AG09309 (cell line): ENCODE data around the gene GRID1.

Source experiments
- DNase-seq: peaks from one replicate; pipeline ENCODE4 v3.0.0-alpha.2; 2010; ENCODE audit warnings: low read depth
- H3K4me3 ChIP-seq: 2 replicates; pipeline ENCODE4 v1.5.1; 2011; ENCODE audit warnings: mild to moderate bottlenecking, low read depth, low read length, moderate library complexity; ENCODE audit not compliant: control insufficient read depth
- CTCF ChIP-seq: IDR thresholded peaks from 2 replicates; pipeline ENCODE4 v1.5.1; 2011; ENCODE audit warnings: mild to moderate bottlenecking, low read depth, low read length, inconsistent platforms; ENCODE audit not compliant: insufficient read depth, control insufficient read depth; ENCODE audit errors: missing control alignments

GRID1 gene

DNA sequence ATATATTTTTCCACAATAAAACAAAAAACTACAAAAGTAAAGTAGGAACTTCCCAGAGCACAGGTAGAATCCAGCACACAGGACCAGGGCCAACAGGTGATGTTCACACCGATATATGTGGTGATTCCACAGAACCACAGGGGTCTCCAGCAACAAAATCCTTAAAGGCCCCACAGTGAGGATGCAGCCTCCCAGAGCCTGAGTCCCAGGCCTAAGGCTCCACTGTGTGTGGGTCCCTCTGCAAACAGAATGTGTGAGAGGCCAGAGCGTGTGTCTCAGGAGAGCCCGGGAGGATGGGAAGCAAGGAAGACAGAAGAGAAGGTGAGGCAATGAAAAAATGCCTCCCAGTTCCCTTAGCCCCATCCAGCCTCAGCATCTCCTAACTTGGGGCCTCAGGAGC is 173.9 kb downstream of the GRID1 start:
- TF ChIP-seq CTCF: no peak
- no peak for DNase-seq
- H3K4me3 ChIP-seq: no peak overlapping the region

DNA sequence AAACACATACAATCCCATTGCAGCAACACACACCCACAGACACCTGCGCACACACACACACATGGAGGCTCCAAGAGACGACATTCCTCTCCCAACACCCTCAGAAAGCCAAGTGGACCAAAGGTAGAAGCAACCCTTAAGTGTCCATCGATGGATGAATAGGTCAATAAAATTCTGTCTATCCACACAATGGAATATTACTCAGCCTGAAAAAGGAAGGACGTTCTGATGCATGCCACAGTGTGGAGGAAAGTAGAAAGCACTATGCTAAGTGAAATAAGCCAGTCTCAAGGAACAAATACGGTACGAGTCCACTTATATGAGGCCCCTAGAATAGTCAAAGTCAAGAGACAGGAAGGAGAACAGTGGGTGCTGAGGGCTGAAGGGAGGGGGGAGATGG is 174.4 kb downstream of the GRID1 start:
- no peak for DNase-seq
- no peak overlapping the region for H3K4me3 ChIP-seq
- TF ChIP-seq CTCF: no peak

DNA sequence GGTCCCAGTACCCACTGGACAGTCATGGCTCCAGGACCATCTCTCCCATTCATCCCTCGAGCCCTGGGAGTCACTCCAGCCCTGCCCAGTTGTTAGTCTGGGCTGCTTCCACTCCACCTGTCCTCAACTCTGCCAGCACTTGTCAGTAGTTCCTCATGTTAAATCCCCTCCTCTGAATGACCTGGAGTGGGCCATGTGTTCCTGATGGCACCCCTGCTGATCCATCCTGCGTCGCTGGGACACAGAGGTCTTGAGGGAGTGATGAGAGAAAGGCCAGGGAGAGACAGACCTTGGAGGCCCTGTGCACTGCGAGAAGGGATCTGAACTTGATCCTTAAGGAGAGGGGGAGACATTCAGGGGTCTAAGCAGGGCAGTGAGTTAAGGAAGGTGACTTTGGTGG is 174.9 kb downstream of the GRID1 start:
- no peak for TF ChIP-seq CTCF
- DNase-seq: no peak
- no peak overlapping the region for H3K4me3 ChIP-seq

GRCh38 chr10:86191166-86191565 is 175.4 kb downstream of the GRID1 start:
- no peak overlapping the region for H3K4me3 ChIP-seq
- no peak for DNase-seq
- no peak for TF ChIP-seq CTCF

DNA sequence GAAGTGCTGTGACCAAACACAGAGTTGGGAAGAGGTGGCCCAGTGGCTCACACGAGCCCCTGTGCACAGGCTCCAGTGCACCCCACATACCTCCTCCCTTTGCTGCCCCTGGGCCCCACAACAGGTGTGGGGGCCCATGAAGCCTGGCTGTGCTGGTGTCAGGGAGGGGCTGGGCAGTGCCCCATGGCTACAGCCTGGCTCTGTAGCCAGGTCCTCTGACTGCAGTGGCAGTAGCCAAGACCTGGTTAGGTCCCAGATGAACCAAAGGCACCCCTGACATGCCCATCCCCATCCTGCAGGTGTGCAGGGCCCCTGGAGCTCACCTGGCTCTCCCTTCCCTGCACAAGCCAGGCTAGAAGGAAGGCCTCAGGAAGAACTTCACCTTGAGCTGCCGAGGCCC is 176.3 kb downstream of the GRID1 start:
- TF ChIP-seq CTCF: no peak
- no peak overlapping the region for H3K4me3 ChIP-seq
- DNase-seq: no peak

DNA sequence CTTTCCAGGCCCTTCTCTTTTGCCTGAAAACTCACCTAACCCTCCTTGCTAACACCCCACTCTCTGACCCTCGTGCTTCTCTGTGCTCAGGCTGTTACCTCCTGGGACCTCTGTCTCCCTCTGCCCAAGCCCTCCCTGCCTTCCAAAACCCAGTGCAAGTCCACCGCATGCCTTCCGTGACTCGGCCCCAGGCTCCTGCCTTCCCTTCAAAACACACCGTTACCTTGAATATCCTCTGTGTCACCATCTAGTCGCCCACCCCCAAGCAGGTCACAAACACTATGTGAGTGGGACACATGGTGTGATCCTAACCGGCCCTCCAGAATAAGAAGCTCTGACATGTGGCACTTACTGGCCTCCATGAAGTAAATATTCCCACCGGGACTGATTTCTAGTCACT is 176.7 kb downstream of the GRID1 start:
- no peak overlapping the region for H3K4me3 ChIP-seq
- no peak for DNase-seq
- TF ChIP-seq CTCF: no peak
